Endothelial cell of umbilical vein (primary cell): Measurements from ENCODE around the gene MICA.

Experiments
- CTCF ChIP-seq, 2 donors: IDR thresholded peaks; 1 replicate in 1 of 2; 2 replicates in 1 of 2; pipeline ENCODE4 v1.5.1; 2011; ENCODE audit warnings: low read length in 2 of 2, mild to moderate bottlenecking in 2 of 2, moderate library complexity in 2 of 2, control low read depth in 1 of 2, inconsistent platforms in 1 of 2, low read depth in 1 of 2; ENCODE audit not compliant: insufficient read depth in 1 of 2; ENCODE audit errors: extremely low read depth in 1 of 2
- EZH2 ChIP-seq: IDR thresholded peaks from 2 replicates; pipeline ENCODE4 v1.6.1; 2012; ENCODE audit warnings: borderline replicate concordance, low read depth, mild to moderate bottlenecking, moderate library complexity, low read length, inconsistent platforms; ENCODE audit not compliant: severe bottlenecking
- POLR2A ChIP-seq: IDR thresholded peaks from 2 replicates; pipeline ENCODE4 v1.6.1; 2012; ENCODE audit warnings: low read depth, mild to moderate bottlenecking, control low read depth, low read length
- POLR2AphosphoS5 ChIP-seq: IDR thresholded peaks from 2 replicates; pipeline ENCODE4 v1.6.1; 2012; ENCODE audit warnings: low read depth, mild to moderate bottlenecking, control low read depth, low read length, moderate library complexity; ENCODE audit not compliant: insufficient read depth

GRCh38 chr6:31362751-31363150 lies 40.6 kb upstream of the MICA start:
- TF ChIP-seq POLR2A (no peak), POLR2AphosphoS5 (no peak), CTCF (IDR thresholded peaks at IDR 0.05; ENCODE audit: extremely low read depth in 1 of 2, insufficient read depth in 1 of 2, low read depth in 1 of 2, low read length in 2 of 2) (no peak), EZH2 (no peak)
